Loucy (cell line): ENCODE measurements around the gene WDR54.

ENCODE experiments used
- H2AFZ ChIP-seq: fragments of 200-600 bp; sonication (generic); 2 replicates; pipeline ENCODE4 v1.6.0; 2016; ENCODE audit warnings: antibody characterized with exemption, mild to moderate bottlenecking, low read length, moderate library complexity
- H3F3A ChIP-seq: fragments of 200-600 bp; 2 replicates; pipeline ENCODE4 v1.6.0; 2016; ENCODE audit warnings: antibody characterized with exemption, low read depth, mild to moderate bottlenecking
- H3K27me3 ChIP-seq: fragments of 200-600 bp; sonication (generic); 2 replicates; pipeline ENCODE4 v1.6.1; 2014; ENCODE audit warnings: low read length, mild to moderate bottlenecking; ENCODE audit not compliant: insufficient read depth, poor library complexity, severe bottlenecking
- H3K36me3 ChIP-seq: fragments of 200-600 bp; sonication (generic); 2 replicates; pipeline ENCODE4 v1.6.1; 2016; ENCODE audit warnings: low read length; ENCODE audit not compliant: insufficient read depth
- H3K4me1 ChIP-seq: fragments of 200-600 bp; sonication (generic); 2 replicates; pipeline ENCODE4 v1.5.1; 2014; ENCODE audit warnings: low read length, mild to moderate bottlenecking; ENCODE audit not compliant: insufficient read depth, poor library complexity, severe bottlenecking
- H3K4me2 ChIP-seq: fragments of 200-600 bp; sonication (generic); 2 replicates; pipeline ENCODE4 v1.6.0; 2014; ENCODE audit warnings: antibody characterized with exemption, low read length, low read depth, mild to moderate bottlenecking; ENCODE audit not compliant: poor library complexity, severe bottlenecking
- H3K4me3 ChIP-seq: fragments of 200-600 bp; sonication (generic); 2 replicates; pipeline ENCODE4 v1.5.1; 2014; ENCODE audit warnings: low read length, mild to moderate bottlenecking, mixed read lengths; ENCODE audit not compliant: poor library complexity, severe bottlenecking
- H3K79me2 ChIP-seq: fragments of 200-600 bp; sonication (generic); 2 replicates; pipeline ENCODE4 v1.6.1; 2014; ENCODE audit warnings: low read length; ENCODE audit not compliant: insufficient read depth
- H3K9ac ChIP-seq: fragments of 200-600 bp; sonication (generic); 2 replicates; pipeline ENCODE4 v1.6.0; 2014; ENCODE audit warnings: mild to moderate bottlenecking, low read depth, low read length, moderate library complexity; ENCODE audit not compliant: poor library complexity, severe bottlenecking
- H3K9me2 ChIP-seq: fragments of 200-600 bp; sonication (generic); replicated peaks from 2 replicates; pipeline ENCODE4 v1.6.1; 2016; ENCODE audit warnings: low read depth, low read length, mixed read lengths
- H3K9me3 ChIP-seq: fragments of 200-600 bp; sonication (generic); 2 replicates; pipeline ENCODE4 v1.6.1; 2014; ENCODE audit warnings: mild to moderate bottlenecking, antibody characterized with exemption, low read length, low read depth; ENCODE audit not compliant: insufficient read depth
- H4K20me1 ChIP-seq: fragments of 200-600 bp; sonication (generic); 2 replicates; pipeline ENCODE4 v1.6.0; 2014; ENCODE audit warnings: antibody characterized with exemption, low read length, mild to moderate bottlenecking; ENCODE audit not compliant: insufficient read depth, poor library complexity, severe bottlenecking
- EZH2phosphoT487 ChIP-seq: fragments of 200-600 bp; IDR thresholded peaks from 2 replicates; pipeline ENCODE4 v1.6.1; 2018; ENCODE audit warnings: antibody characterized with exemption, mild to moderate bottlenecking, moderate library complexity, borderline replicate concordance
- TF ChIP-seq, protein P1 (sequence below): fragments of 200-600 bp; sonication (generic); conservative IDR thresholded peaks from 2 replicates; pipeline ENCODE4 v1.5.1; 2014; ENCODE audit warnings: mild to moderate bottlenecking, antibody characterized with exemption, low read length

WDR54 gene

DNA sequence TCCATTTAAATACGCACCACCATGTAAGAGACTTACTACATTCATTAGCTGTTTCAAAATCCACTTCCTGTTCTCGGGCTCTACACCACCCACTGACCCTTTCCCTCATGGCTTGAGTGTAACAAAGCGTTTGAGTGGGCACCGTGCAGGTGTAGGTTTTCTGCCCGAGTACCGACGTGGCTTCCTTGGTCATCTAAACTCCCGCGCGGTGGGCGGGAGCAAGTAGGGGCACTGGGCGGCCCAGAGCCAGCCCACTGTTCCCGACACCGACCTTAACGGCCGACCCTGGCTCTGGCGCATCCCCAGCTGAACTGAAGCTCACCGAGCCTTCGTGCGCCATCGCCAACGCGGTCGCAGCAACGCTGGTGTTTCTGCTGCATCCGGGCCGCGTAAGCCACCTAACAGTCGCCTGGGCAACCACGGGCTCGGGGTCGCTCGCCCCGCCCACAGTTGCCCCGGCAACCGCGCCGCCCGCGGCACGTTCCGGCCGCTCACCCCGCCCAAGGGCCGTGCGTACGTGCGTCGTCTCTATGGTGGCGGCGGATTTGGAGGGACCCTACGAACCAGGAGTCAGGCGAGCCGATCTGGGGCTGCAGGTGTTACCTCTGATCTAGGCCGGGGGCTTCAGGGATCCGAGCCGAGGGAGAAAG is at the start of gene WDR54, which contains the start of gene C2orf81:
Gene WDR54 (plus strand): TSS at position 510 of the 650 bp plus-strand sequence. CDS start 424 bp downstream, outside the sequence.
Gene C2orf81 (minus strand): TSS at position 399 of the 650 bp plus-strand sequence. CDS start 59 bp downstream, at position 340.
- no peaks in the 10 kb centered on the region for H4K20me1 ChIP-seq
- no peak for TF ChIP-seq EZH2phosphoT487
- TF ChIP-seq, protein P1, sequence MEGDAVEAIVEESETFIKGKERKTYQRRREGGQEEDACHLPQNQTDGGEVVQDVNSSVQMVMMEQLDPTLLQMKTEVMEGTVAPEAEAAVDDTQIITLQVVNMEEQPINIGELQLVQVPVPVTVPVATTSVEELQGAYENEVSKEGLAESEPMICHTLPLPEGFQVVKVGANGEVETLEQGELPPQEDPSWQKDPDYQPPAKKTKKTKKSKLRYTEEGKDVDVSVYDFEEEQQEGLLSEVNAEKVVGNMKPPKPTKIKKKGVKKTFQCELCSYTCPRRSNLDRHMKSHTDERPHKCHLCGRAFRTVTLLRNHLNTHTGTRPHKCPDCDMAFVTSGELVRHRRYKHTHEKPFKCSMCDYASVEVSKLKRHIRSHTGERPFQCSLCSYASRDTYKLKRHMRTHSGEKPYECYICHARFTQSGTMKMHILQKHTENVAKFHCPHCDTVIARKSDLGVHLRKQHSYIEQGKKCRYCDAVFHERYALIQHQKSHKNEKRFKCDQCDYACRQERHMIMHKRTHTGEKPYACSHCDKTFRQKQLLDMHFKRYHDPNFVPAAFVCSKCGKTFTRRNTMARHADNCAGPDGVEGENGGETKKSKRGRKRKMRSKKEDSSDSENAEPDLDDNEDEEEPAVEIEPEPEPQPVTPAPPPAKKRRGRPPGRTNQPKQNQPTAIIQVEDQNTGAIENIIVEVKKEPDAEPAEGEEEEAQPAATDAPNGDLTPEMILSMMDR, result no peak
- H3K4me3 ChIP-seq, result peak within 1 kb of the TSS; percentile 99
- peak within 1 kb of the TSS; percentile 94 for H3K4me2 ChIP-seq
- no peaks in the 10 kb centered on the region for H3K9me3 ChIP-seq
- H3K36me3 ChIP-seq, result peaks cover 5% of the 10 kb centered on the region; the same call in 1 of the 2 replicates
- H3K79me2 ChIP-seq, result peaks cover 14% of the 10 kb centered on the region; the same call in 1 of the 2 replicates
- H3K27me3 ChIP-seq, result no peaks in the 10 kb centered on the region
- no peaks in the 10 kb centered on the region for H3K9me2 ChIP-seq
- H2AFZ ChIP-seq, result peak within 1 kb of the TSS; percentile 99
- peaks cover 22% of the 10 kb centered on the region for H3K4me1 ChIP-seq
- H3K9ac ChIP-seq, result peak within 1 kb of the TSS; percentile 80
- no peaks in the 10 kb centered on the region for H3F3A ChIP-seq

- H3K9ac ChIP-seq, result no peak overlapping the region
- no peaks in the 10 kb centered on the region for H3K9me3 ChIP-seq
- H4K20me1 ChIP-seq, result no peaks in the 10 kb centered on the region
- no peaks in the 10 kb centered on the region for H3K27me3 ChIP-seq
- H3K9me2 ChIP-seq, result no peaks in the 10 kb centered on the region
- no peaks in the 10 kb centered on the region for H3F3A ChIP-seq
- no peak overlapping the region for H3K4me3 ChIP-seq
- no peak for TF ChIP-seq EZH2phosphoT487
- TF ChIP-seq, protein P1, result no peak
- H3K36me3 ChIP-seq, result peaks cover 56% of the 10 kb centered on the region; the same call in 1 of the 2 replicates
- H3K4me2 ChIP-seq, result no peak overlapping the region
- no peaks in the 10 kb centered on the region for H3K4me1 ChIP-seq
- no peak overlapping the region for H2AFZ ChIP-seq
- H3K79me2 ChIP-seq, result no peaks in the 10 kb centered on the region
Measured at GRCh38 chr2:74372674-74373073, 48.9 kb upstream of the WDR54 start.

DNA sequence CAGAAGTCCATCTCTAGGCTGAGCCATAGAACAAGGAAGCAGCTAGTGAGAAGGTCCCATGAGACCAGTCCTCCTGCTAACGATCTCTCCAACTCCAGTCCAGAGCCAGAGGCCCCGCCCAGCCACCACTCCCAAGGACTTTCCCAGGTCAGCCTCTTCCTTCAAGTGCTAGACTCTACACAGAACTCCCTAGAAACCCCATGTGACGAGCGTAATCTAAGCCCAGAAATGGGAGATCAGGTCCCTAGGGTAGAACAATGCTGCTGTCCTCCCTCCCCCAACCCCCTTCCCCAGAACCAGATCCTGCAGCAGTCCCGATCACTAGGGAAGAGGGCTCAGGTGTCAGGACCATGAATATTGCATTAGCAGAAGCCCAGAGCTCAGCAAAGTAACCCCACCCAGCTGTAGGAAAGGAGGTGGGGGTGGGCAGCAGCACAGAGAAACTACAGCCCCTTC is 48.3 kb upstream of the WDR54 start:
- Histone ChIP-seq H3K36me3 (peaks cover 55% of the 10 kb centered on the region; the same call in 1 of the 2 replicates), H3K4me2 (no peak overlapping the region), H4K20me1 (no peaks in the 10 kb centered on the region)

More for the DNA sequence above, 48.3 kb upstream of the WDR54 start:
- Histone ChIP-seq H3K9me3 (no peaks in the 10 kb centered on the region), H3K27me3 (no peaks in the 10 kb centered on the region), H3K4me3 (no peak overlapping the region), H3K9ac (no peak overlapping the region), H3K79me2 (no peaks in the 10 kb centered on the region), H3K4me1 (no peaks in the 10 kb centered on the region), H3F3A (no peaks in the 10 kb centered on the region), H3K9me2 (no peaks in the 10 kb centered on the region), H2AFZ (no peak overlapping the region)
- TF ChIP-seq, protein P1, result no peak
- TF ChIP-seq EZH2phosphoT487, result no peak
